K562 (cell line): ENCODE data around the gene POLD2. TPM values are rescaled to one million over a fixed set of nuclear protein-coding genes. Genes with fewer than 3 reads are reported as not detected.
A peak's percentile ranks its signal among the peaks of the same experiment; 100 is the strongest.

Experiments
- CC2D1A ChIP-seq: fragments of 450-650 bp; IDR thresholded peaks from 2 replicates; pipeline ENCODE4 v1.6.1; 2017; ENCODE audit warnings: mild to moderate bottlenecking
- E2F3 ChIP-seq: fragments of 250-450 bp; sonication (Bioruptor Pico); IDR thresholded peaks from 2 replicates; pipeline ENCODE4 v1.4.0; 2020; ENCODE audit warnings: mild to moderate bottlenecking
- ERF ChIP-seq: fragments of 450-650 bp; formaldehyde crosslinking; IDR thresholded peaks from 2 replicates; pipeline ENCODE4 v1.4.0; 2020; ENCODE audit warnings: mild to moderate bottlenecking, mixed read lengths
- GATAD2A ChIP-seq: fragments of 450-650 bp; IDR thresholded peaks from 2 replicates; pipeline ENCODE4 v1.6.1; 2017
- LARP7 ChIP-seq: fragments of 450-650 bp; IDR thresholded peaks from 2 replicates; pipeline ENCODE4 v1.6.1; 2016
- LCOR ChIP-seq: sonication (generic); formaldehyde crosslinking; IDR thresholded peaks from 2 replicates; pipeline ENCODE4 v1.8.0; 2022; ENCODE audit warnings: mild to moderate bottlenecking, missing genetic modification reagents
- NR2F6 ChIP-seq: fragments of 450-650 bp; formaldehyde crosslinking; IDR thresholded peaks from 2 replicates; pipeline ENCODE4 v1.4.0; 2020; ENCODE audit warnings: mild to moderate bottlenecking
- RBFOX2 ChIP-seq: fragments of 200-400 bp; formaldehyde crosslinking; IDR thresholded peaks from 2 replicates; pipeline ENCODE4 v1.6.1; 2017; ENCODE audit warnings: low read depth, mild to moderate bottlenecking, low read length, moderate library complexity
- SIN3A ChIP-seq, 2 experiments: fragments of 150-350 bp in 1 of 2; IDR thresholded peaks; 2 replicates each; pipeline ENCODE4 v1.6.1; 2011 to 2016; ENCODE audit warnings: borderline replicate concordance in 2 of 2, low read depth in 2 of 2, low read length in 2 of 2, mild to moderate bottlenecking in 2 of 2, moderate library complexity in 2 of 2; ENCODE audit not compliant: control insufficient read depth in 1 of 2
- TAF7 ChIP-seq: fragments of 450-650 bp; IDR thresholded peaks from 2 replicates; pipeline ENCODE4 v1.6.1; 2016; ENCODE audit warnings: missing genetic modification characterization, missing compliant biosample characterization
- TGIF2 ChIP-seq: sonication (generic); formaldehyde crosslinking; IDR thresholded peaks from 2 replicates; pipeline ENCODE4 v1.8.1; 2022; ENCODE audit warnings: mild to moderate bottlenecking, missing genetic modification reagents, moderate library complexity
- XRCC3 ChIP-seq: fragments of 450-650 bp; IDR thresholded peaks from 2 replicates; pipeline ENCODE4 v1.6.1; 2017; ENCODE audit warnings: mild to moderate bottlenecking, moderate library complexity
- ZBTB17 ChIP-seq: fragments of 450-650 bp; formaldehyde crosslinking; IDR thresholded peaks from 2 replicates; pipeline ENCODE4 v1.4.0; 2020; ENCODE audit warnings: mild to moderate bottlenecking
- ZBTB26 ChIP-seq: fragments of 450-650 bp; formaldehyde crosslinking; IDR thresholded peaks from 2 replicates; pipeline ENCODE4 v1.4.0; 2022; ENCODE audit warnings: missing genetic modification characterization
- ZNF695 ChIP-seq: fragments of 450-650 bp; formaldehyde crosslinking; IDR thresholded peaks from 2 replicates; pipeline ENCODE4 v1.4.0; 2020; ENCODE audit warnings: mild to moderate bottlenecking, moderate library complexity
- ZNF740 ChIP-seq, 3 experiments: fragments of 200-800 bp in 1 of 3; sonication (Bioruptor generic) in 1 of 3; sonication (generic) in 1 of 3; formaldehyde crosslinking in 1 of 3; IDR thresholded peaks; 2 replicates each; pipeline versions ENCODE4 v1.6.1 to v1.8.0; 2016 to 2022; ENCODE audit warnings: mild to moderate bottlenecking in 2 of 3, missing compliant biosample characterization in 2 of 3, missing genetic modification characterization in 2 of 3, missing genetic modification reagents in 1 of 3
- ZSCAN32 ChIP-seq: fragments of 450-650 bp; formaldehyde crosslinking; IDR thresholded peaks from 2 replicates; pipeline ENCODE4 v1.4.0; 2020; ENCODE audit warnings: mild to moderate bottlenecking, moderate library complexity
- polyA plus RNA-seq, 8 experiments: library from polyadenylated mRNA; depleted of rRNA in 4 of 8; stranded (reverse) in 5 of 8; unstranded in 3 of 8; fragments of >200 nt; fragmentation: Nextera tagmentation in 2 of 8; fragmentation: Illumina TruSeq in 1 of 8; extraction: Ambion mirVana in 2 of 8; extraction: Trizol in 1 of 8; gene quantifications; 2 replicates each; pipeline versions ENCODE4 v1.2.1 to v1.2.3, GENCODE V29; 2011 to 2014; ENCODE audit warnings: inconsistent platforms in 1 of 8, missing spikeins in 1 of 8
- total RNA-seq, 7 experiments: library from RNA; depleted of rRNA in 6 of 7; stranded (reverse); fragments of >200 nt in 6 of 7; fragmentation: Illumina TruSeq in 2 of 7; extraction: Trizol in 2 of 7; gene quantifications; 2 replicates each; pipeline versions ENCODE4 v1.2.1 to v1.2.3, GENCODE V29; 2011 to 2021; ENCODE audit warnings: low replicate concordance in 1 of 7
- TF ChIP-seq, protein P1 (sequence below): fragments of 250-450 bp; sonication (Bioruptor Pico); IDR thresholded peaks from 2 replicates; pipeline ENCODE4 v1.5.0; 2020; ENCODE audit warnings: mild to moderate bottlenecking
- TF ChIP-seq, protein P2 (sequence below): fragments of 250-450 bp; sonication (Bioruptor Pico); IDR thresholded peaks from 2 replicates; pipeline ENCODE4 v1.8.0; 2022; ENCODE audit warnings: inconsistent platforms

Gene POLD2
- total and polyA plus RNA-seq, 9 of the 15 experiments (the other 6 are each of a cell fraction or from before 2014, with no cell fraction given): 29.7 to 259 (median 225) TPM

GRCh38 chr7:44081266-44081748 lies 42.0 kb downstream of the POLD2 start (continued):
- TF ChIP-seq, protein P1, sequence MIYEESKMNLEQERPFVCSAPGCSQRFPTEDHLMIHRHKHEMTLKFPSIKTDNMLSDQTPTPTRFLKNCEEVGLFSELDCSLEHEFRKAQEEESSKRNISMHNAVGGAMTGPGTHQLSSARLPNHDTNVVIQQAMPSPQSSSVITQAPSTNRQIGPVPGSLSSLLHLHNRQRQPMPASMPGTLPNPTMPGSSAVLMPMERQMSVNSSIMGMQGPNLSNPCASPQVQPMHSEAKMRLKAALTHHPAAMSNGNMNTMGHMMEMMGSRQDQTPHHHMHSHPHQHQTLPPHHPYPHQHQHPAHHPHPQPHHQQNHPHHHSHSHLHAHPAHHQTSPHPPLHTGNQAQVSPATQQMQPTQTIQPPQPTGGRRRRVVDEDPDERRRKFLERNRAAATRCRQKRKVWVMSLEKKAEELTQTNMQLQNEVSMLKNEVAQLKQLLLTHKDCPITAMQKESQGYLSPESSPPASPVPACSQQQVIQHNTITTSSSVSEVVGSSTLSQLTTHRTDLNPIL (CRISPR knock-in tag): no peak
- TF ChIP-seq TAF7 (no peak), ZNF740 (CRISPR knock-in tag; IDR thresholded peaks at IDR 0.05) (no peak), ZNF740 (tag; IDR thresholded peaks at IDR 0.05) (no peak), TGIF2 (CRISPR knock-in tag) (no peak), GATAD2A (no peak), SIN3A (IDR thresholded peaks at IDR 0.05; ENCODE audit: borderline replicate concordance in 2 of 2, control insufficient read depth in 1 of 2, low read depth in 2 of 2, low read length in 2 of 2) (no peak), LARP7 (no peak), LCOR (peak; percentile 85), ZBTB26 (no peak), ZBTB17 (CRISPR knock-in tag) (no peak), ZSCAN32 (CRISPR knock-in tag) (no peak), RBFOX2 (no peak), NR2F6 (CRISPR knock-in tag) (no peak), E2F3 (CRISPR knock-in tag) (no peak), ZNF695 (CRISPR knock-in tag) (no peak), CC2D1A (peak; percentile 95; the same call in 1 of the 2 replicates), ERF (no peak), XRCC3 (no peak)
- TF ChIP-seq, protein P2, sequence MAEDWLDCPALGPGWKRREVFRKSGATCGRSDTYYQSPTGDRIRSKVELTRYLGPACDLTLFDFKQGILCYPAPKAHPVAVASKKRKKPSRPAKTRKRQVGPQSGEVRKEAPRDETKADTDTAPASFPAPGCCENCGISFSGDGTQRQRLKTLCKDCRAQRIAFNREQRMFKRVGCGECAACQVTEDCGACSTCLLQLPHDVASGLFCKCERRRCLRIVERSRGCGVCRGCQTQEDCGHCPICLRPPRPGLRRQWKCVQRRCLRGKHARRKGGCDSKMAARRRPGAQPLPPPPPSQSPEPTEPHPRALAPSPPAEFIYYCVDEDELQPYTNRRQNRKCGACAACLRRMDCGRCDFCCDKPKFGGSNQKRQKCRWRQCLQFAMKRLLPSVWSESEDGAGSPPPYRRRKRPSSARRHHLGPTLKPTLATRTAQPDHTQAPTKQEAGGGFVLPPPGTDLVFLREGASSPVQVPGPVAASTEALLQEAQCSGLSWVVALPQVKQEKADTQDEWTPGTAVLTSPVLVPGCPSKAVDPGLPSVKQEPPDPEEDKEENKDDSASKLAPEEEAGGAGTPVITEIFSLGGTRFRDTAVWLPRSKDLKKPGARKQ (CRISPR knock-in tag): no peak
